ENCODE data around the gene TRIM69. TPM values are rescaled to one million over a fixed set of nuclear protein-coding genes. Genes with fewer than 3 reads are reported as not detected.
A peak's percentile ranks its signal among the peaks of the same experiment; 100 is the strongest.
"Not testable (repeated sequence)": the region's sequence is repeated elsewhere in the genome, so short reads cannot be mapped to it uniquely, and the experiment has no call there.

The TRIM69 gene
- total RNA-seq, 6 donors from 2014 or later, result 10.3 to 29.3 (median 18.3) TPM

- peak; percentile 42 to 59 for ATAC-seq (ENCODE audit: low FRiP score in 2 of 2)
- Histone ChIP-seq H3K27ac (peak overlapping the region; percentile 92 to 100 (median 99)), H3K9me3 (no peaks in the 10 kb centered on the region), H3K36me3 (peaks cover 0 to 3% (median 0%) of the 10 kb centered on the region in 4 donors), H3K27me3 (no peaks in the 10 kb centered on the region), H3K4me1 (peaks cover 37 to 66% (median 46%) of the 10 kb centered on the region in 4 donors), H3K4me3 (peak overlapping the region in 3 of 4 donors; percentile 5 to 28 (median 19))
- peak in 1 of 2 donors; percentile 73 for DNase-seq
- WGBS, 2 donors, result 43 to 53% methylated on average over 2 to 5 of the region's 5 CpGs
- TF ChIP-seq CTCF (IDR thresholded peaks at IDR 0.05) (no peak), POLR2AphosphoS5 (IDR thresholded peaks at IDR 0.05) (peak; percentile 82 to 86), POLR2A (IDR thresholded peaks at IDR 0.05) (peak in 2 of 4 donors; percentile 37 to 74), EP300 (IDR thresholded peaks at IDR 0.05) (peak in 2 of 4 donors; percentile 60 to 68)
These were observed 9.5 kb upstream of the TRIM69 start for GRCh38 chr15:44726568-44727484.

DNA sequence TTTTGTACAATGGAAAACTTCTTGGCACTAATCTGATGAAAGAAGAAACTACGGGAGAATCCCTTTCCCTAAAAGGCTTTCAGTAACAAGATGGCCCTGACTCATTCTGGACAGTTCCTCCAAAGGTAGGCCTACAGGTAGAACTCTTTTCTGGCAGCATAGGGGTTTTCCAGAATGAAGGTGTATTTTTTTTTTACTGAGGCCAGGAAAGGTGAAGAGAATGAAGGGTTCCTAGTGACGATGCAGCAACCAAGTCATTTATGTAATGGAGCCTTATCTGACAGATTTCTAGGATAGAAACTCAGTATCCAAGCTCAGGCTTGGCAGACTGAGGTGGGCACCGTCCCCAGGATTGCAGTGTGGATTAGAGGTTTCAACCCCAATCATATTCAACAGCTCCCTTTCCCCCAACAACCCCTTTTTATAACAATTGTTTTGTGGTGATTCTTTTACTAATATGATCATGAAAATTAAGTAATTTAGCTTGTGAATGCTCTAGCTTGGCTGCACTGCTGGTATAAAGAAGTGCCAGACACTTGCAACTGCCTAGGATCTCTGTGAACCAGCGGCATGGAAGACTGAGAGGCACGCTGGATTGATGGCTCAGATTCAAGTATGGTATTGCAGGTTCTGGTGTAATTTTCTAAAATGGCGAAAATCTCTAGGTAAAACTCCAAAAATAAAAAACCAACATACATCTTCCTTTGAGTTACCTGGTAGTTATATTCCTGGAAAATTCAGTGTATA, 8.7 kb upstream of the TRIM69 start:
- ATAC-seq (ENCODE audit: low FRiP score in 2 of 2) (no peak), DNase-seq (no peak)
- Histone ChIP-seq H3K4me3 (peak overlapping the region in 1 of 4 donors; percentile 60), H3K27ac (peak overlapping the region; percentile 92 to 100 (median 99)), H3K9me3 (no peaks in the 10 kb centered on the region), H3K36me3 (peaks cover 0 to 9% (median 0%) of the 10 kb centered on the region in 4 donors), H3K4me1 (peaks cover 37 to 69% (median 50%) of the 10 kb centered on the region in 4 donors), H3K27me3 (no peaks in the 10 kb centered on the region)
- no peak for TF ChIP-seq CTCF (IDR thresholded peaks at IDR 0.05)
- TF ChIP-seq POLR2A (IDR thresholded peaks at IDR 0.05), result no peak
- no peak for TF ChIP-seq POLR2AphosphoS5 (IDR thresholded peaks at IDR 0.05)
- no peak for TF ChIP-seq EP300 (IDR thresholded peaks at IDR 0.05)
- 87 to 89% methylated on average over 6 of the region's 6 CpGs for WGBS, 2 donors

- not testable (repeated sequence) for H3K36me3 ChIP-seq; ATAC-seq (ENCODE audit: low FRiP score in 2 of 2); DNase-seq; H3K27me3 ChIP-seq; H3K9me3 ChIP-seq
- WGBS, 2 donors, result 52 to 55% methylated on average over 5 of the region's 5 CpGs
- peak overlapping the region; percentile 92 to 100 (median 99) for H3K27ac ChIP-seq
- peak overlapping the region in 3 of 4 donors; percentile 60 to 71 (median 70) for H3K4me3 ChIP-seq
- peaks cover 37 to 65% (median 50%) of the 10 kb centered on the region in 4 donors for H3K4me1 ChIP-seq
These were observed 8.1 kb upstream of the TRIM69 start for GRCh38 chr15:44728232-44728575.

DNA sequence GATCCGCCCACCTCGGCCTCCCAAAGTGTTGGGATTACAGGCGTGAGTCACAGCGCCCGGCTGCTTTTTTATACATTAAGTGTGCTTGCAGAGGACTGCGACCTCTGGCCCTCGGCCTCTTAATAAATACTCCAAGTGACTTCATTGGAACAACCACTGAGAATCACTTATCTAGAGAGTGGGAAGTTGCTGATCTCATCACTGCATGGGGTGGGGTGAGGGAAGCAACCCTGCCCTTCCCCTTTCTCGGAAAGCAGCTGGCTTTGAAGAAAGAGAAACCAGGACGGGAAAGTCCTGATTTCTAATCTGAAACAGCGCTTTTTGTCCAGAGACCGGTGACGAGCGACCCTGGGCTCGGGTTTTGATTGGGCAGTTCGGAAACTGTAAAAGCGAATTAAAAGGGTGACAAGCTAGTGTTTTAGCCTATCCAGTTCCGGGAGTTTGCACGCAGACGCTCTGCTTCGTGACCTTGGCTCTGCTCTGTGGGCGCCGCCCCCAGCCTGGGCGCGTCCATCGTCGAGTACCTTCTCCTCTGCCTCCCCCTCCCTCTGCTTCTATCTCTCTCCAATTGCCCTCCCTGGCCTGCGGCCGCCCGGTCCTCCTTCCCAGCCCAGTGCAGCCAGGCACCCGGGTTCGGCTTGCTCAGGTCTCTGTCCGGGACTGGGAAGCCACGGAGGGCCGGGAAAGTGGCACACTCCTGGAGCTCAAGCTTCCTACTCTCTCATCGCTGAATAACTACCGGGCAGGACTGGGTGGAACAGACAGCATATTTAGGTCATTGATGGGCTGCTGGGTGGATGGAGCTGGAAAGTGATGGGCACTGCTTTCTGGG, 7.5 kb upstream of the TRIM69 start:
- H3K36me3 ChIP-seq, result peaks cover 0 to 9% (median 0%) of the 10 kb centered on the region in 4 donors
- H3K4me1 ChIP-seq, result peaks cover 37 to 60% (median 48%) of the 10 kb centered on the region in 4 donors
- peak; percentile 98 for DNase-seq
- H3K9me3 ChIP-seq, result no peaks in the 10 kb centered on the region
- WGBS, 2 donors, result 0 to 1% methylated on average over 20 to 33 of the region's 36 CpGs
- peak overlapping the region; percentile 60 to 78 (median 70) for H3K4me3 ChIP-seq
- H3K27ac ChIP-seq, result peak overlapping the region; percentile 92 to 100 (median 99)
- peak; percentile 96 to 98 for ATAC-seq (ENCODE audit: low FRiP score in 2 of 2)
- TF ChIP-seq POLR2A (IDR thresholded peaks at IDR 0.05) (peak; percentile 85 to 96 (median 92)), CTCF (IDR thresholded peaks at IDR 0.05) (peak in 1 of 6 experiments; percentile 5), EP300 (IDR thresholded peaks at IDR 0.05) (peak; percentile 92 to 99 (median 96)), POLR2AphosphoS5 (IDR thresholded peaks at IDR 0.05) (peak; percentile 96 to 97)
- H3K27me3 ChIP-seq, result no peaks in the 10 kb centered on the region
